ENCODE measurements around the gene ABCC11.
"Not testable (repeated sequence)": the region's sequence is repeated elsewhere in the genome, so short reads cannot be mapped to it uniquely, and the experiment has no call there.

ABCC11 gene

DNA sequence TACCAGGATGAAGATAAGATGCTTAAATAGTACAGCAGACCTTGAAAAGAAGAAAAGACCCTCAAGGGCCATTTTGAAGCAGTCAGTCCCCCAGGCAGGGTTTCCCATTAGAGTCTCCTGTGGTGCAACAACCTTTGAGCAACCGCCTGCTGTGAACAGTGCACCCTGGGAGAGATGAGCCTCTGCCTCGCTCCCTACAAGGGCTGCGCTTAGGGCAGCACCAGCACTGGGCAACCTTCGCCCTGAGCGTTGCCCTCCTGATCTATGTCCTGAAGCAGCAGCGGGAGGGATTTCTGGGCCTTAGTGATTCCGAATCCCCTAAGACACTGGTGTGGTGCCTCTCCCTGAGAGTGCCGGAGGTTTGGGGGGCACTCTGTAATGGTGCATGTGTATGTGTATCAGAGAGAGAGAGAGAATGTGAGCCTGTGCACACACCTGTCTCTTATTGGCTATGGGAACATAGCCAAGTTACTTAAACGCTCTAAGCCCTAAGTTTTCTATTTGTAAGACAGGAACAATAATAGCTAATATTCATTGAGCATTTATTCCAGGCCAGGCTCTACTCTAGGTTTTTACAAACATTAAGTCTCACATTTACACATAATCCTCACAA, 66.4 kb downstream of the ABCC11 start:
- H3K4me3 ChIP-seq (replicated peaks; ENCODE audit: low read depth, low read length) = no peak overlapping the region
- no peak for DNase-seq (ENCODE audit: extremely low read depth, low read depth)
- TF ChIP-seq, protein P1, sequence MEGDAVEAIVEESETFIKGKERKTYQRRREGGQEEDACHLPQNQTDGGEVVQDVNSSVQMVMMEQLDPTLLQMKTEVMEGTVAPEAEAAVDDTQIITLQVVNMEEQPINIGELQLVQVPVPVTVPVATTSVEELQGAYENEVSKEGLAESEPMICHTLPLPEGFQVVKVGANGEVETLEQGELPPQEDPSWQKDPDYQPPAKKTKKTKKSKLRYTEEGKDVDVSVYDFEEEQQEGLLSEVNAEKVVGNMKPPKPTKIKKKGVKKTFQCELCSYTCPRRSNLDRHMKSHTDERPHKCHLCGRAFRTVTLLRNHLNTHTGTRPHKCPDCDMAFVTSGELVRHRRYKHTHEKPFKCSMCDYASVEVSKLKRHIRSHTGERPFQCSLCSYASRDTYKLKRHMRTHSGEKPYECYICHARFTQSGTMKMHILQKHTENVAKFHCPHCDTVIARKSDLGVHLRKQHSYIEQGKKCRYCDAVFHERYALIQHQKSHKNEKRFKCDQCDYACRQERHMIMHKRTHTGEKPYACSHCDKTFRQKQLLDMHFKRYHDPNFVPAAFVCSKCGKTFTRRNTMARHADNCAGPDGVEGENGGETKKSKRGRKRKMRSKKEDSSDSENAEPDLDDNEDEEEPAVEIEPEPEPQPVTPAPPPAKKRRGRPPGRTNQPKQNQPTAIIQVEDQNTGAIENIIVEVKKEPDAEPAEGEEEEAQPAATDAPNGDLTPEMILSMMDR (IDR thresholded peaks at IDR 0.05; ENCODE audit: low read depth, low read length, missing control alignments) = no peak

DNA sequence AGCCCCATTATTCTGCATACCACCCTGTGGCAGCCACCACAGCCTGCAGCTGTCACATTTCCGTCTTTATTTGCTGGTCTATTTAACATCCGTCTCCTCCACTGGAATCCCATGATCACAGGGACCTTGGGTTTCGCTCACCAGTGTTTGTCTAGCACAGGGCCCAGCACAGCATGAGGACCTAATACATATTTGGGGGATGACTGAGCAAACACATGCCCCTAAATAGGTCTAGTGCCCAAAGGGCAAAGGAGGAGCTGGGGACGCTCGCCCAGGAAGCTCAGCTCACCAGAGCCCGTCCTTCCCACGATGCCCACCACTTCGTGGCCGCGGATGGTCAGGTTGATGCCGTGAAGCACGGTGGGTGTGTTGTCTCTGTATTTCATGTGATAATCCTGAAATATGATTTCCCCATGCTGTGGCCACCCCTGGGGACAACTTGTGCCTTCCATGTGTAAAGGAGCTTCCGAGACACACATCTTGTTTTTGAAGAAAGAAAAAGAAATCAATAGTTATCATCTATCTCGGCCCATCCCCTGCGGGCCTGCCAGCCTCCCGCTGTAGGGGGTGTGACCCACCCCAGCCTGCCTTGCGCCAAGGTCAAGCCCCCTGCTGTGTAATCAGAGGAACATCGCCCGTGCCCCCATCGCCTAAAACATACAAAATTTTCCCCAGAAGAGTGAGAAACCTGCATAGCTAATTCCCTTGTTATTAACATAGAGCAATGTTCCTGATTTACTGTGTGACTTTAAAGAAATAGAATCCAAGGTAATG, 70.5 kb downstream of the ABCC11 start:
- TF ChIP-seq, protein P1 (IDR thresholded peaks at IDR 0.05; ENCODE audit: low read depth, low read length, missing control alignments) = no peak
- no peak overlapping the region for H3K4me3 ChIP-seq (replicated peaks; ENCODE audit: low read depth, low read length)
- DNase-seq (ENCODE audit: extremely low read depth, low read depth) = no peak

DNA sequence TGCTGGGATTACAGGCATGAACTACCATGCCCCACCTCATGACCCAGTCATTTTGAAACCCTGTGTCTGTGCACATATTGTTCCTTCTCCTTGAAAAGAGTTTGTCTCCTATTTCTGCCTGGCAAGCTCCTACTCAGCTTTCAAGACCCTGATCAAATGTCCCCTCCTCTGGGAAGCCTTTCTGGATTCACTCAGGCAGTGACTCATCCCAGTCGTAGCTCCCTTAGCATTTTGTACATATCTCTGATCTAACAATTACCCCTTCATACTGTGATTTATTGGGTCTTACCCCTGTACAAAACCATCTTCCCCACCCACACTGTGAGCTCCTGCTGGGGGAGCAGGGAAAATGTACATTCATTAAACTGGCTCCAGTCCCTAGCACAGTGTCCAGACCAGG, 73.5 kb downstream of the ABCC11 start:
- H3K4me3 ChIP-seq (replicated peaks; ENCODE audit: low read depth, low read length) = no peak overlapping the region
- DNase-seq (ENCODE audit: extremely low read depth, low read depth) = no peak
- TF ChIP-seq, protein P1 (IDR thresholded peaks at IDR 0.05; ENCODE audit: low read depth, low read length, missing control alignments) = no peak

DNA sequence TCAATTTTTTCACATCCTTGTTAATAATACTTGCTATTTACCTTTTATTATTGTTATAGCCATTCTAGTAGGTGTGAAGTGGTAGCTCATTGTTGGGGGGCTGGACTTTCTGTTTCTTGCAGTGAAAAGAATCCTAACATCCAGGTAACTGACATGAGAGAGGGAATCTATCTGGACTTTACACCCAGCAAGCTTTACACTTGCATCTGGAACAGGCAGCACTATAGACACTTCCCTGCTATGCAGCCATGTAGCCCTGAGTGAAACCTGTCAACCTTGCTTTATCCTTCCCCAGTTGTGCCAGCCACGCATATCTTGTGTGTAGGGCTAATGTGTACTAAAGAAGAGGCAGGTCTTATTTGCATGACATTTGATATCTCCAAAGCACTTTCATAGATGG, 74.7 kb downstream of the ABCC11 start:
- TF ChIP-seq, protein P1 (IDR thresholded peaks at IDR 0.05; ENCODE audit: low read depth, low read length, missing control alignments) = no peak
- no peak for DNase-seq (ENCODE audit: extremely low read depth, low read depth)
- no peak overlapping the region for H3K4me3 ChIP-seq (replicated peaks; ENCODE audit: low read depth, low read length)

DNA sequence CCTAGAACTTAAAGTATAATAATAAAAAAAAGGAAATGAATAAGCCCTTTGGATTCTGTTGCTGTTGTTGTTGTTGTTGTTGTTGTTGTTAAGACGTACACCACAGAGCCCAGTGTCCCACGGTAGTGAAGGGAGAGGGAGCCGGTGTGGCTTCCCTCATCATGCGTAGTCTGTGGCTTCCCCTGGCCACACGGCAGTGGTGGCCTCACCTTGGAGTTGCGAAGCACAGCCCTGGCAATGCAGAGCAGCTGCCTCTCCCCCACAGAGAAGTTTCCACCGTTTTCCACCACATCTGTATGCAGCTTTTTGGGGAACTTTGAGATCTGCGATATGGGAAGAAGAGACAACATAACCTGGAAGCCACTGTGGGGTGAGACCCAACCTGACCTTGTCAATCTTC, 77.4 kb downstream of the ABCC11 start:
- DNase-seq (ENCODE audit: extremely low read depth, low read depth) = no peak
- H3K4me3 ChIP-seq (replicated peaks; ENCODE audit: low read depth, low read length) = no peak overlapping the region
- TF ChIP-seq, protein P1 (IDR thresholded peaks at IDR 0.05; ENCODE audit: low read depth, low read length, missing control alignments) = no peak

DNA sequence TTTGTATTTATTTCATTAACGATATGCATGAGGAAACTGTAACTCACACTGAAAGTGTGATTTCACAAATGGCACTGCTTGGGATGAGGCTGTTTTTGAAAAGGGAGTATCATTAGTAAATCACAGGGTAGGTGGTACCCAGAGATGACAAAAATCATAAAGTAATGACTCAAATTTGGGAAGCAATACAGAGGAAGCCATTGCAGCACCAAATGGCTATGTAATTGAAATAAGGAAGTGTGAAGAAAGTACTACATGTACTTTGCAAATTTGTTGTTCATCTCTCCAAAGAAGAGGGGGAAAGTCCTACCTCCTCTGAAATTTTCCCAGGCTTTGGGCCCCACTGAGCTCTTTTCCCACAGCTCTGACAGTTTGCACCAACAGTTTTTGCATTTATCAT, 79.3 kb downstream of the ABCC11 start:
- TF ChIP-seq, protein P1 (IDR thresholded peaks at IDR 0.05; ENCODE audit: low read depth, low read length, missing control alignments) = no peak
- H3K4me3 ChIP-seq (replicated peaks; ENCODE audit: low read depth, low read length) = no peak overlapping the region
- DNase-seq (ENCODE audit: extremely low read depth, low read depth) = no peak

DNA sequence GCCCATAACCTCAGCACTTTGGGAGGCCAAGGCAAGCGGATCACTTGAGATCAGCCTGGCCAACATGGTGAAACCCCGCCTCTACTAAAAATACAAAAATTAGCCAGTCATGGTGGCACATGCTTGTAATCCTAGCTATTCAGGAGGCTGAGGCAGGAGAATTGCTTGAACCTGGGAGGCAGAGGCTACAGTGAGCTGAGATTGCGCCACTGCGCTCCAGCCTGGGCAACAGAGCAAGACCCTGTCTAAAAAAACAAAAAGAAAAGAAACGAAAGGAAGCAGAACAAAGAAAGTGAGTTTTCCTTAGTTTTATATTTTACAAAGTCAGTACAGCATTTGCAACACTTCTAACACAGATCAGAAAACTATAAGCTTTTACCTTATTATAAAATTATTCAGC, 80.7 kb downstream of the ABCC11 start:
- H3K4me3 ChIP-seq (replicated peaks; ENCODE audit: low read depth, low read length); DNase-seq (ENCODE audit: extremely low read depth, low read depth): not testable (repeated sequence)

Data from HFF-Myc (cell line).